ENCODE data around the gene KCNT1.

The KCNT1 gene

GRCh38 chr9:135728436-135729110, 26.6 kb downstream of the KCNT1 start:
- no peak for DNase-seq

GRCh38 chr9:135729480-135729879, 27.5 kb downstream of the KCNT1 start:
- DNase-seq, result no peak

- no peak for DNase-seq
These were observed 29.5 kb downstream of the KCNT1 start for GRCh38 chr9:135731454-135731853.

GRCh38 chr9:135732569-135733257, 30.7 kb downstream of the KCNT1 start:
- no peak for DNase-seq

GRCh38 chr9:135734616-135735144, 32.7 kb downstream of the KCNT1 start:
- DNase-seq, result no peak

GRCh38 chr9:135736272-135736978, 34.4 kb downstream of the KCNT1 start:
- no peak for DNase-seq

- DNase-seq, result no peak
These were observed 35.2 kb downstream of the KCNT1 start for GRCh38 chr9:135736979-135737839.

- no peak for DNase-seq
These were observed 36.0 kb downstream of the KCNT1 start for GRCh38 chr9:135737840-135738521.

- DNase-seq, result no peak
These were observed 37.6 kb downstream of the KCNT1 start for GRCh38 chr9:135739271-135740220.

- no peak for DNase-seq
These were observed 39.6 kb downstream of the KCNT1 start for GRCh38 chr9:135741276-135742219.

GRCh38 chr9:135743021-135743420, 41.0 kb downstream of the KCNT1 start:
- no peak for DNase-seq

GRCh38 chr9:135743546-135744332, 41.8 kb downstream of the KCNT1 start:
- no peak for DNase-seq

- no peak for DNase-seq
These were observed 42.5 kb downstream of the KCNT1 start for GRCh38 chr9:135744333-135745070.

- no peak for DNase-seq
These were observed 43.2 kb downstream of the KCNT1 start for GRCh38 chr9:135745189-135745588.

GRCh38 chr9:135745686-135746324, 43.8 kb downstream of the KCNT1 start:
- no peak for DNase-seq

- DNase-seq, result no peak
These were observed 44.6 kb downstream of the KCNT1 start for GRCh38 chr9:135746565-135746964.

GRCh38 chr9:135747311-135747710, 45.3 kb downstream of the KCNT1 start:
- DNase-seq, result no peak

GRCh38 chr9:135748676-135749075, 46.7 kb downstream of the KCNT1 start:
- no peak for DNase-seq

All from GDM1 (cell line).